Mesendoderm (in vitro differentiated cells): Measurements from ENCODE around the gene GCLC.
A peak's percentile ranks its signal among the peaks of the same experiment; 100 is the strongest.

Source experiments
- DNase-seq: peaks from one replicate; pipeline ENCODE4 v3.0.0; 2013
- H2AK5ac ChIP-seq: 2 replicates; pipeline ENCODE4 v1.6.1; 2013; ENCODE audit warnings: low read length, inconsistent platforms
- H2BK120ac ChIP-seq: 2 replicates; pipeline ENCODE4 v1.6.1; 2013; ENCODE audit warnings: low read depth, mild to moderate bottlenecking, low read length, moderate library complexity, mixed read lengths
- H2BK15ac ChIP-seq: replicated peaks from 2 replicates; pipeline ENCODE4 v1.6.1; 2013; ENCODE audit warnings: low read depth, mild to moderate bottlenecking, moderate library complexity
- H2BK5ac ChIP-seq: 2 replicates; pipeline ENCODE4 v1.6.1; 2013; ENCODE audit warnings: low read length, inconsistent platforms
- H3K18ac ChIP-seq: 2 replicates; pipeline ENCODE4 v1.6.1; 2013; ENCODE audit warnings: mild to moderate bottlenecking, low read length, mixed read lengths
- H3K23ac ChIP-seq: one replicate; pipeline ENCODE4 v1.6.1; 2013; ENCODE audit warnings: low read length
- H3K27ac ChIP-seq: 2 replicates; pipeline ENCODE4 v1.5.1; 2013; ENCODE audit warnings: low read depth, mild to moderate bottlenecking, inconsistent platforms, low read length, moderate library complexity
- H3K27me3 ChIP-seq: 2 replicates; pipeline ENCODE4 v1.6.1; 2013; ENCODE audit warnings: low read length, control low read depth, mild to moderate bottlenecking, inconsistent platforms; ENCODE audit not compliant: insufficient read depth, poor library complexity
- H3K36me3 ChIP-seq: 2 replicates; pipeline ENCODE4 v1.6.1; 2013; ENCODE audit warnings: low read length, inconsistent platforms; ENCODE audit not compliant: control insufficient read depth, insufficient read depth
- H3K4ac ChIP-seq: one replicate; pipeline ENCODE4 v1.6.1; 2013; ENCODE audit warnings: low read depth, mild to moderate bottlenecking, low read length, moderate library complexity
- H3K4me1 ChIP-seq: 2 replicates; pipeline ENCODE4 v1.6.1; 2013; ENCODE audit warnings: low read depth, low read length, inconsistent platforms; ENCODE audit not compliant: control insufficient read depth
- H3K4me2 ChIP-seq: 2 replicates; pipeline ENCODE4 v1.6.1; 2013; ENCODE audit warnings: low read length
- H3K4me3 ChIP-seq: 2 replicates; pipeline ENCODE4 v1.5.1; 2013; ENCODE audit warnings: mild to moderate bottlenecking, low read length
- H3K56ac ChIP-seq: one replicate; pipeline ENCODE4 v1.6.1; 2013; ENCODE audit warnings: low read length
- H3K79me1 ChIP-seq: 2 replicates; pipeline ENCODE4 v1.6.1; 2013; ENCODE audit warnings: low read length, inconsistent platforms
- H3K79me2 ChIP-seq: 2 replicates; pipeline ENCODE4 v1.6.1; 2013; ENCODE audit warnings: mild to moderate bottlenecking, low read length; ENCODE audit not compliant: control insufficient read depth, insufficient read depth
- H3K9ac ChIP-seq: 2 replicates; pipeline ENCODE4 v1.6.1; 2013; ENCODE audit warnings: low read length, inconsistent platforms
- H4K5ac ChIP-seq: one replicate; pipeline ENCODE4 v1.6.1; 2013; ENCODE audit warnings: low read length
- H4K8ac ChIP-seq: one replicate; pipeline ENCODE4 v1.6.1; 2013; ENCODE audit warnings: low read depth, mild to moderate bottlenecking, control low read depth, low read length, moderate library complexity
- WGBS: extraction: QIAGEN DNeasy Blood & Tissue Kit; methylation state at CpG from one replicate; pipeline ENCODE4 v1.1.7; 2013; ENCODE audit warnings: low lambda C conversion rate, missing lambda C conversion rate; ENCODE audit not compliant: insufficient coverage; ENCODE audit errors: extremely low coverage; 5-methylcytosine and 5-hydroxymethylcytosine counted together

GCLC gene

DNA sequence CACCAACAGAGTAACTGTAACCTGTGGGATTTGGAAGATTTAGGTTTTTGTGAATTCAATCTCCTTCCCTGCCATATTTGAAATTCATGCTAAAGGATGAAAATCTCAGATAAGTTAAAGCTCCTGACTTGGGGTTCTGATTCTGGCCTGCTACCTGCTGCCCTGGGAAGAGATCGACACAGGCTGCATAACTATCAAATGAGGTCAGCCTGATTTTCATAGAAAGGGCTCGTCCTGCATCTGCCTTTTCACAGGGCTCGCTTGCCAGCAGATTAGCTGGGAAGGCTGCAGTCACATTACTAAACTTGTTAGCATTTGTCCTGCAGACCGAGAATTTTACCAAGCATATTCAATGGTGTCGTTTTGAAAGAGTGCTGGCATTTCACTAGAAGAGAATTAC lies 14.6 kb downstream of the GCLC start:
- peak overlapping the region; percentile 24 for H3K4ac ChIP-seq
- H3K27ac ChIP-seq, result peak overlapping the region; percentile 58
- H3K23ac ChIP-seq, result no peak overlapping the region
- peaks cover 27% of the 10 kb centered on the region for H3K79me2 ChIP-seq
- no peak overlapping the region for H3K18ac ChIP-seq
- H4K5ac ChIP-seq, result no peak overlapping the region
- H4K8ac ChIP-seq, result no peak overlapping the region
- H2BK120ac ChIP-seq, result no peak overlapping the region
- H2AK5ac ChIP-seq, result no peak overlapping the region
- no peak overlapping the region for H3K4me3 ChIP-seq
- no peak overlapping the region for H2BK5ac ChIP-seq
- H3K56ac ChIP-seq, result peak overlapping the region; percentile 2
- no peak overlapping the region for H2BK15ac ChIP-seq
- DNase-seq, result peak; percentile 94
- peaks cover 24% of the 10 kb centered on the region for H3K4me1 ChIP-seq
- no peaks in the 10 kb centered on the region for H3K27me3 ChIP-seq
- H3K79me1 ChIP-seq, result peaks cover 6% of the 10 kb centered on the region
- no CpG with 5 or more reads among the region's 5 CpGs for WGBS
- no peak overlapping the region for H3K4me2 ChIP-seq
- no peaks in the 10 kb centered on the region for H3K36me3 ChIP-seq
- H3K9ac ChIP-seq, result no peak overlapping the region

DNA sequence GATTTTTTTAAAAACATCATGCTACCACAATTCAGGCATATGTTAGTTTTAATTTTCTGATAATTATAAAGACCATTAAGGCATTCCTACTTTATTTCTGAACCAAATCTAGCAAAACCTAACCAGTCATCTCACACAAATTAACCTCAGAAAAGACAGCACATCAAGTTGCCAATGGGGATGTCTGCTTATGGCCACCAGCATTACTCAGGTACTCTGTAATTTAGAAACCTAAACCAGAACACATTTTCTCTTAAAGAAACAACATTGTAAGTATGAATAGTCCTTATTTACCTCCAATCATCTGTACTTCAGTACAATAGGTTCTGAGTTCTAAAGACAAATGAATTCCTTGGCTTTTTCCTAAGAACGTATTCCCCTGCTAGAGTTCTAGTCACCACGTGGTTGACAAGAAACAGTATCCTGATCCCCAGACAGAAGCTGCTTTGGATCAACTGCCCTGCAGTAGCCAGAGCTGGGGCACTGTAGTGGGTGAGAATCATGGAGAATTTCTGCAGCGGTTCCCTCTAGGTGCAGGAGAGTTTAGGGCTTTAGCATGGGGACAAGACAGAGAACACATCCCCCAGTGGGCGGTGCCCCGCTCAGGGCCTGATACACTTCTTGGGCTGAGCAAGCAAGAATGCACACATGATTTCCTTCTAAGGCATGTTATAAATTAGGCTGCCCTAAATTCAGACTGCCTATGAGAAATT lies 15.4 kb downstream of the GCLC start:
- Histone ChIP-seq H3K4me1 (peaks cover 24% of the 10 kb centered on the region), H3K36me3 (no peaks in the 10 kb centered on the region), H3K4me2 (no peak overlapping the region), H2BK15ac (peak overlapping the region; percentile 92), H4K5ac (no peak overlapping the region), H3K4ac (peak overlapping the region; percentile 24), H2AK5ac (no peak overlapping the region), H3K23ac (no peak overlapping the region), H3K9ac (no peak overlapping the region), H3K79me2 (peaks cover 22% of the 10 kb centered on the region), H4K8ac (no peak overlapping the region), H3K4me3 (no peak overlapping the region), H3K79me1 (peaks cover 6% of the 10 kb centered on the region), H3K27ac (no peak overlapping the region), H3K27me3 (no peaks in the 10 kb centered on the region), H3K18ac (peak overlapping the region; percentile 75), H2BK120ac (no peak overlapping the region), H3K56ac (no peak overlapping the region), H2BK5ac (no peak overlapping the region)
- no CpG with 5 or more reads among the region's 5 CpGs for WGBS
- peak; percentile 64 for DNase-seq

GRCh38 chr6:53528107-53528506 lies 16.8 kb downstream of the GCLC start:
- Histone ChIP-seq H3K79me2 (peaks cover 22% of the 10 kb centered on the region), H3K4me3 (no peak overlapping the region), H4K8ac (no peak overlapping the region), H3K27me3 (no peaks in the 10 kb centered on the region), H4K5ac (no peak overlapping the region), H3K9ac (no peak overlapping the region), H2AK5ac (no peak overlapping the region), H2BK5ac (no peak overlapping the region), H2BK120ac (no peak overlapping the region), H3K27ac (no peak overlapping the region), H3K79me1 (peaks cover 6% of the 10 kb centered on the region), H3K18ac (no peak overlapping the region), H3K23ac (no peak overlapping the region), H3K4ac (no peak overlapping the region), H3K4me2 (no peak overlapping the region), H2BK15ac (no peak overlapping the region), H3K4me1 (peaks cover 24% of the 10 kb centered on the region), H3K56ac (no peak overlapping the region), H3K36me3 (no peaks in the 10 kb centered on the region)
- no peak for DNase-seq

GRCh38 chr6:53527249-53527765 lies 17.6 kb downstream of the GCLC start:
- peaks cover 19% of the 10 kb centered on the region for H3K79me2 ChIP-seq
- no peak overlapping the region for H4K5ac ChIP-seq

GRCh38 chr6:53526000-53526399 lies 18.9 kb downstream of the GCLC start:
- Histone ChIP-seq H2AK5ac (no peak overlapping the region), H3K4me3 (no peak overlapping the region), H3K56ac (no peak overlapping the region), H2BK5ac (no peak overlapping the region), H3K27me3 (no peaks in the 10 kb centered on the region), H3K18ac (no peak overlapping the region), H3K23ac (no peak overlapping the region), H2BK15ac (no peak overlapping the region), H3K79me1 (peaks cover 3% of the 10 kb centered on the region), H3K27ac (no peak overlapping the region), H2BK120ac (no peak overlapping the region), H3K4me2 (no peak overlapping the region), H4K5ac (no peak overlapping the region), H4K8ac (no peak overlapping the region), H3K9ac (no peak overlapping the region), H3K4ac (no peak overlapping the region), H3K79me2 (peaks cover 14% of the 10 kb centered on the region), H3K4me1 (peaks cover 13% of the 10 kb centered on the region), H3K36me3 (no peaks in the 10 kb centered on the region)
- WGBS, result no CpG with 5 or more reads among the region's 1 CpG
- peak; percentile 14 for DNase-seq

More at GRCh38 chr6:53527249-53527765, 17.6 kb downstream of the GCLC start:
- H3K79me1 ChIP-seq, result peaks cover 8% of the 10 kb centered on the region
- peak overlapping the region; percentile 46 for H3K18ac ChIP-seq
- no peak overlapping the region for H3K23ac ChIP-seq
- H3K27ac ChIP-seq, result no peak overlapping the region
- H3K4me1 ChIP-seq, result peaks cover 22% of the 10 kb centered on the region
- H3K4me3 ChIP-seq, result no peak overlapping the region
- no peaks in the 10 kb centered on the region for H3K27me3 ChIP-seq
- H3K9ac ChIP-seq, result no peak overlapping the region
- peak overlapping the region; percentile 81 for H3K4ac ChIP-seq
- no peak overlapping the region for H2AK5ac ChIP-seq
- no peak overlapping the region for H2BK120ac ChIP-seq
- no peak overlapping the region for H3K4me2 ChIP-seq
- H3K56ac ChIP-seq, result no peak overlapping the region
- no peak overlapping the region for H2BK15ac ChIP-seq
- no CpG with 5 or more reads among the region's 4 CpGs for WGBS
- no peak overlapping the region for H2BK5ac ChIP-seq
- peak; percentile 11 for DNase-seq
- H4K8ac ChIP-seq, result no peak overlapping the region
- H3K36me3 ChIP-seq, result no peaks in the 10 kb centered on the region

GRCh38 chr6:53524455-53524815 lies 20.5 kb downstream of the GCLC start:
- H3K27me3 ChIP-seq, result no peaks in the 10 kb centered on the region
- H2AK5ac ChIP-seq, result no peak overlapping the region
- H3K4me3 ChIP-seq, result no peak overlapping the region
- no peaks in the 10 kb centered on the region for H3K36me3 ChIP-seq
- no CpG with 5 or more reads among the region's 1 CpG for WGBS
- H3K4me2 ChIP-seq, result no peak overlapping the region
- no peak overlapping the region for H3K9ac ChIP-seq
- H2BK15ac ChIP-seq, result no peak overlapping the region
- H3K56ac ChIP-seq, result no peak overlapping the region
- H3K79me2 ChIP-seq, result peaks cover 12% of the 10 kb centered on the region
- H3K4me1 ChIP-seq, result peaks cover 6% of the 10 kb centered on the region
- H4K5ac ChIP-seq, result no peak overlapping the region
- H2BK5ac ChIP-seq, result no peak overlapping the region
- H3K79me1 ChIP-seq, result peaks cover 8% of the 10 kb centered on the region
- H3K23ac ChIP-seq, result no peak overlapping the region
- H3K18ac ChIP-seq, result no peak overlapping the region
- no peak overlapping the region for H4K8ac ChIP-seq
- no peak overlapping the region for H2BK120ac ChIP-seq
- H3K27ac ChIP-seq, result no peak overlapping the region
- peak; percentile 69 for DNase-seq
- no peak overlapping the region for H3K4ac ChIP-seq
